NCI-H460 (cell line): ENCODE results near the gene SLC18B1. TPM values are rescaled to one million over a fixed set of nuclear protein-coding genes. Genes with fewer than 3 reads are reported as not detected.

Experiments used
- DNase-seq: peaks from one replicate; pipeline ENCODE4 v3.0.0-alpha.2; 2016; ENCODE audit warnings: low read depth; ENCODE audit errors: extremely low read depth
- polyA plus RNA-seq: library from polyadenylated mRNA; depleted of rRNA; stranded (reverse); fragments of >200 nt; gene quantifications from 2 replicates; pipeline ENCODE4 v1.2.3, GENCODE V29; 2014; cell fraction: nucleus; rRNA removed
- total RNA-seq: library from RNA; depleted of rRNA; stranded (reverse); fragments of >200 nt; shearing (Covaris generic); gene quantifications from 2 replicates; pipeline ENCODE4 v1.2.3, GENCODE V29; 2014; rRNA removed

SLC18B1 gene
- 21.2 and 21.3 TPM in 2 replicates for total RNA-seq
- polyA plus RNA-seq, result 18.7 and 34.1 TPM in 2 replicates

GRCh38 chr6:132797951-132798868 lies at the start of gene SLC18B1:
Gene SLC18B1 (minus strand): TSS chr6:132798637. CDS start chr6:132798456, 181 bp downstream.
- DNase-seq, result no peak

GRCh38 chr6:132843316-132844035 lies 45.0 kb upstream of the SLC18B1 start:
- no peak for DNase-seq

- DNase-seq, result no peak
Observed at GRCh38 chr6:132841966-132842365, 43.5 kb upstream of the SLC18B1 start.

GRCh38 chr6:132832891-132833290 lies 34.5 kb upstream of the SLC18B1 start:
- no peak for DNase-seq

GRCh38 chr6:132830334-132830751 lies 31.9 kb upstream of the SLC18B1 start:
- peak; percentile 29 for DNase-seq

GRCh38 chr6:132820629-132821381 lies 22.4 kb upstream of the SLC18B1 start:
- no peak for DNase-seq

- DNase-seq, result peak; percentile 24
Observed at GRCh38 chr6:132819405-132820161, 21.1 kb upstream of the SLC18B1 start.

GRCh38 chr6:132818404-132819359 lies 20.2 kb upstream of the SLC18B1 start:
- DNase-seq, result no peak

- DNase-seq, result no peak
Observed at GRCh38 chr6:132817554-132818403, 19.3 kb upstream of the SLC18B1 start.

GRCh38 chr6:132816660-132817059 lies 18.2 kb upstream of the SLC18B1 start:
- DNase-seq, result no peak

- DNase-seq, result no peak
Observed at GRCh38 chr6:132814716-132815570, 16.5 kb upstream of the SLC18B1 start.

- peak; percentile 26 for DNase-seq
Observed at GRCh38 chr6:132813173-132813856, 14.9 kb upstream of the SLC18B1 start.

GRCh38 chr6:132812756-132813172 lies 14.3 kb upstream of the SLC18B1 start:
- DNase-seq, result no peak

GRCh38 chr6:132812255-132812732 lies 13.9 kb upstream of the SLC18B1 start:
- DNase-seq, result no peak

GRCh38 chr6:132811276-132811675 lies 12.8 kb upstream of the SLC18B1 start:
- DNase-seq, result no peak

- DNase-seq, result no peak
Observed at GRCh38 chr6:132805548-132805947, 7.1 kb upstream of the SLC18B1 start.
